ENCODE data around the gene FLRT1.

Gene FLRT1

GRCh38 chr11:64081745-64082442 is 46.2 kb downstream of the FLRT1 start:
- no peaks in the 10 kb centered on the region for H3K9me3 Mint-ChIP-seq
- H3K4me3 Mint-ChIP-seq = no peak overlapping the region
- no peaks in the 10 kb centered on the region for H3K4me1 Mint-ChIP-seq (ENCODE audit: low read depth)
- no peaks in the 10 kb centered on the region for H3K36me3 Mint-ChIP-seq (ENCODE audit: low read depth)
- no peaks in the 10 kb centered on the region for H3K27me3 Mint-ChIP-seq (ENCODE audit: low read depth)
- no peak overlapping the region for H3K27ac Mint-ChIP-seq
- no peak for DNase-seq (ENCODE audit: low spot score)

DNA sequence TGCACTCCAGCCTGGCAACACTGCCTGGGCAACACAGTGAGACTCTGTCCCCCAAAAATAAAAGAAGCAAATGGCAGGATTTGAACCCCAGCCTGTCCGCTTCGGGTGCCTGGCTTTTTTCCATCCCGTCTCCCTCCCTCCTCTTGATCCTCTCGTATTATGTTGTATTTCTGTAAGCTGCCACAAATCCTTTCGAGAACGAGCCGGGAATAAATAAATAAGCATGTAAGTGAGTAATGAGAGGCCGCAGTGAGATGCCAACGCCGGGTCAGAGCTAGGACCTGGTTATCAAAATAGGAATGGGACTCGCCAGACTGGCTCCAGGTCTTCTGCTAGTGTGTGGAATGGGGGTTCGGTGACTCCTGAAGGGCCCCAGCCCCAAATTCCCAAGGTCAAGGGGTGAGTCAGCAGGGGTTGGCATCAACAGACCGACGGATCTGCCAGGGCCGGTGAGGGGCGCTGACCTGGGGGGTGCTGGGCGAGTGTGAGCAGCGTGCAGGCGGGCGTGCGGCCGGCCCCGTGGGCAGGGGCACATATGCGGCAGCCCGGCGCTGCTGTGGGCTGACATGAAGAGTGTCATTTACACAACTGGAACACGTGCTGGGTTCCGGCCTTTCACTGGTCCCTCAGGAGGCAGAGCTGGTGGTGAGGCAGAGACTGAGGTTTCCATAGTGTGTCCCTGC is 47.8 kb downstream of the FLRT1 start:
- no peaks in the 10 kb centered on the region for H3K9me3 Mint-ChIP-seq

DNA sequence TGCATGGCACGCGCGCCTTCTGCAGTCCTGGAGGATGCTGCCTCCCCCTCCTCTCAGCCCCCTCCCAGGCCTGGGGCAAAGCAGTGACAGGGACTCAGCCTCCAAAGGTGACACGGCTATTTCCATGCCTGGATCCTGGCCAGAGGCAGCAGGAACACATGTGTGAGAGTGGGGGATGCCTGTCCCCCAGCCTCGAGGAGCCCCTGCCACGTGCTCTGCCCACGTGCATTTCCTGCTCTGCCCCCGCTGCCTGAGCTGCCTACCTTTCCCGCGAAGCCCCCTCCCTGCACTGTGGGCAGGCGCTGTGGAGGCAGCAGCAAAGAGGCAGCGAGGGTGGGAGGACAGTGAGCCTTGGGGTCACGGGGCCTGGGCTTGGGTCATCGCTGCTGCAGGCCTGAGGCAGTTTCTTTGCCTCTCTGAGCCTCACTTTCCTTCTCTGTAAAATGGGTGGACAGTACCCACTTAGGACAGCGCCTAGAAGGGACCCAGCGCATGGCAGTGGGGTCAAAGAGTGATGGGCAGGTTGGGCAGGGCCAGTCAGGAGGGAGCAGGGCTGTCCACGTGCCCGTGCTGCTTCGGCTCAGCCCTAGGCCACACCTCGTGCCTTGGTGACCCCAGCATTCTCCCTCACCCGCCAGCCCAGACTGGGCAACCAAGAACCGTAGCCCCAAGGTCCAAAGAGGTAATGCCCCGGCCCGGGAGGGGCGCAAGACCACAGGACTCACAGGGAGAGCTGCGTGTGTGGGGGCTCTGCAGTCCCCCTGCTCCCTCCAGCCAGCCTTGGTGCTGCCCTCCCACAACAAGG is 48.6 kb downstream of the FLRT1 start:
- Mint-ChIP-seq H3K9me3 (no peaks in the 10 kb centered on the region), H3K27me3 (ENCODE audit: low read depth) (no peaks in the 10 kb centered on the region), H3K4me3 (no peak overlapping the region), H3K4me1 (ENCODE audit: low read depth) (no peaks in the 10 kb centered on the region), H3K27ac (no peak overlapping the region), H3K36me3 (ENCODE audit: low read depth) (no peaks in the 10 kb centered on the region)
- DNase-seq (ENCODE audit: low spot score) = no peak

More for the DNA sequence above, 47.8 kb downstream of the FLRT1 start:
- no peak overlapping the region for H3K27ac Mint-ChIP-seq
- H3K36me3 Mint-ChIP-seq (ENCODE audit: low read depth) = no peaks in the 10 kb centered on the region
- no peak overlapping the region for H3K4me3 Mint-ChIP-seq
- H3K4me1 Mint-ChIP-seq (ENCODE audit: low read depth) = no peaks in the 10 kb centered on the region
- DNase-seq (ENCODE audit: low spot score) = no peak
- no peaks in the 10 kb centered on the region for H3K27me3 Mint-ChIP-seq (ENCODE audit: low read depth)

GRCh38 chr11:64084951-64085710 is 49.4 kb downstream of the FLRT1 start:
- Mint-ChIP-seq H3K27ac (no peak overlapping the region), H3K9me3 (no peaks in the 10 kb centered on the region), H3K4me1 (ENCODE audit: low read depth) (no peaks in the 10 kb centered on the region), H3K4me3 (no peak overlapping the region), H3K36me3 (ENCODE audit: low read depth) (no peaks in the 10 kb centered on the region), H3K27me3 (ENCODE audit: low read depth) (no peaks in the 10 kb centered on the region)
- no peak for DNase-seq (ENCODE audit: low spot score)
